ENCODE measurements around the gene NPAS3.

DNA sequence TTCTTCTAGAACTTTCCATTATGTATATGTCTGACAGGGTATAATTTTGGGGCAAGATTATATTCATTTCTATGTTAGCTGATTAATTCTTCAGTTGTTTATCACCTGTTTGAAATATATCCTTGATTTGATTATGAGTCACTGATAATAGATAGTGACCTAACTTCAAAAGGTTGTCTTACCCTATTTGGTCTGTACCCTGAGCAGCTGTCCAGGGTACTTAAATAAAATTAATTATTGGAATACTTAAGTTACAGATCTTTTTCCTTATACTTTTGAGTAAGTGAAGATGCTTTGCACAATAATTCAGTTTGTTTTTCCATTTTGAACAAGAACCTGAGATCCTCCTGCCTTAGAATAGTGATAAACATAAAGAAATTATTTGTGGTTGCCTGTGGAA is 13.2 kb upstream of the NPAS3 start:
- TF ChIP-seq YY1 (IDR thresholded peaks at IDR 0.05) = no peak
- no peak for TF ChIP-seq RAD21 (IDR thresholded peaks at IDR 0.05)
- TF ChIP-seq, protein P1, sequence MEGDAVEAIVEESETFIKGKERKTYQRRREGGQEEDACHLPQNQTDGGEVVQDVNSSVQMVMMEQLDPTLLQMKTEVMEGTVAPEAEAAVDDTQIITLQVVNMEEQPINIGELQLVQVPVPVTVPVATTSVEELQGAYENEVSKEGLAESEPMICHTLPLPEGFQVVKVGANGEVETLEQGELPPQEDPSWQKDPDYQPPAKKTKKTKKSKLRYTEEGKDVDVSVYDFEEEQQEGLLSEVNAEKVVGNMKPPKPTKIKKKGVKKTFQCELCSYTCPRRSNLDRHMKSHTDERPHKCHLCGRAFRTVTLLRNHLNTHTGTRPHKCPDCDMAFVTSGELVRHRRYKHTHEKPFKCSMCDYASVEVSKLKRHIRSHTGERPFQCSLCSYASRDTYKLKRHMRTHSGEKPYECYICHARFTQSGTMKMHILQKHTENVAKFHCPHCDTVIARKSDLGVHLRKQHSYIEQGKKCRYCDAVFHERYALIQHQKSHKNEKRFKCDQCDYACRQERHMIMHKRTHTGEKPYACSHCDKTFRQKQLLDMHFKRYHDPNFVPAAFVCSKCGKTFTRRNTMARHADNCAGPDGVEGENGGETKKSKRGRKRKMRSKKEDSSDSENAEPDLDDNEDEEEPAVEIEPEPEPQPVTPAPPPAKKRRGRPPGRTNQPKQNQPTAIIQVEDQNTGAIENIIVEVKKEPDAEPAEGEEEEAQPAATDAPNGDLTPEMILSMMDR (IDR thresholded peaks at IDR 0.05; ENCODE audit: low read depth, low read length, missing input control) = no peak
- no peak for TF ChIP-seq HNF4G (IDR thresholded peaks at IDR 0.05)
- TF ChIP-seq FOXA2 (IDR thresholded peaks at IDR 0.05) = no peak
- TF ChIP-seq, protein P2, sequence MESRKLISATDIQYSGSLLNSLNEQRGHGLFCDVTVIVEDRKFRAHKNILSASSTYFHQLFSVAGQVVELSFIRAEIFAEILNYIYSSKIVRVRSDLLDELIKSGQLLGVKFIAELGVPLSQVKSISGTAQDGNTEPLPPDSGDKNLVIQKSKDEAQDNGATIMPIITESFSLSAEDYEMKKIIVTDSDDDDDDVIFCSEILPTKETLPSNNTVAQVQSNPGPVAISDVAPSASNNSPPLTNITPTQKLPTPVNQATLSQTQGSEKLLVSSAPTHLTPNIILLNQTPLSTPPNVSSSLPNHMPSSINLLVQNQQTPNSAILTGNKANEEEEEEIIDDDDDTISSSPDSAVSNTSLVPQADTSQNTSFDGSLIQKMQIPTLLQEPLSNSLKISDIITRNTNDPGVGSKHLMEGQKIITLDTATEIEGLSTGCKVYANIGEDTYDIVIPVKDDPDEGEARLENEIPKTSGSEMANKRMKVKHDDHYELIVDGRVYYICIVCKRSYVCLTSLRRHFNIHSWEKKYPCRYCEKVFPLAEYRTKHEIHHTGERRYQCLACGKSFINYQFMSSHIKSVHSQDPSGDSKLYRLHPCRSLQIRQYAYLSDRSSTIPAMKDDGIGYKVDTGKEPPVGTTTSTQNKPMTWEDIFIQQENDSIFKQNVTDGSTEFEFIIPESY (IDR thresholded peaks at IDR 0.05) = no peak
- TF ChIP-seq TAF1 (conservative IDR thresholded peaks at IDR 0.05) = no peak
- no peak for TF ChIP-seq EGR1 (IDR thresholded peaks at IDR 0.05; ENCODE audit: low read depth in 2 of 2)
- TF ChIP-seq, protein P3, sequence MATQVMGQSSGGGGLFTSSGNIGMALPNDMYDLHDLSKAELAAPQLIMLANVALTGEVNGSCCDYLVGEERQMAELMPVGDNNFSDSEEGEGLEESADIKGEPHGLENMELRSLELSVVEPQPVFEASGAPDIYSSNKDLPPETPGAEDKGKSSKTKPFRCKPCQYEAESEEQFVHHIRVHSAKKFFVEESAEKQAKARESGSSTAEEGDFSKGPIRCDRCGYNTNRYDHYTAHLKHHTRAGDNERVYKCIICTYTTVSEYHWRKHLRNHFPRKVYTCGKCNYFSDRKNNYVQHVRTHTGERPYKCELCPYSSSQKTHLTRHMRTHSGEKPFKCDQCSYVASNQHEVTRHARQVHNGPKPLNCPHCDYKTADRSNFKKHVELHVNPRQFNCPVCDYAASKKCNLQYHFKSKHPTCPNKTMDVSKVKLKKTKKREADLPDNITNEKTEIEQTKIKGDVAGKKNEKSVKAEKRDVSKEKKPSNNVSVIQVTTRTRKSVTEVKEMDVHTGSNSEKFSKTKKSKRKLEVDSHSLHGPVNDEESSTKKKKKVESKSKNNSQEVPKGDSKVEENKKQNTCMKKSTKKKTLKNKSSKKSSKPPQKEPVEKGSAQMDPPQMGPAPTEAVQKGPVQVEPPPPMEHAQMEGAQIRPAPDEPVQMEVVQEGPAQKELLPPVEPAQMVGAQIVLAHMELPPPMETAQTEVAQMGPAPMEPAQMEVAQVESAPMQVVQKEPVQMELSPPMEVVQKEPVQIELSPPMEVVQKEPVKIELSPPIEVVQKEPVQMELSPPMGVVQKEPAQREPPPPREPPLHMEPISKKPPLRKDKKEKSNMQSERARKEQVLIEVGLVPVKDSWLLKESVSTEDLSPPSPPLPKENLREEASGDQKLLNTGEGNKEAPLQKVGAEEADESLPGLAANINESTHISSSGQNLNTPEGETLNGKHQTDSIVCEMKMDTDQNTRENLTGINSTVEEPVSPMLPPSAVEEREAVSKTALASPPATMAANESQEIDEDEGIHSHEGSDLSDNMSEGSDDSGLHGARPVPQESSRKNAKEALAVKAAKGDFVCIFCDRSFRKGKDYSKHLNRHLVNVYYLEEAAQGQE (IDR thresholded peaks at IDR 0.05) = peak; percentile 94

Measured in liver (tissue), 3 donors.